ENCODE measurements around the gene EDN2. TPM values are rescaled to one million over a fixed set of nuclear protein-coding genes. Genes with fewer than 3 reads are reported as not detected.

The EDN2 gene
- total RNA-seq, 1 donor from 2014 or later, result 9.3 TPM

DNA sequence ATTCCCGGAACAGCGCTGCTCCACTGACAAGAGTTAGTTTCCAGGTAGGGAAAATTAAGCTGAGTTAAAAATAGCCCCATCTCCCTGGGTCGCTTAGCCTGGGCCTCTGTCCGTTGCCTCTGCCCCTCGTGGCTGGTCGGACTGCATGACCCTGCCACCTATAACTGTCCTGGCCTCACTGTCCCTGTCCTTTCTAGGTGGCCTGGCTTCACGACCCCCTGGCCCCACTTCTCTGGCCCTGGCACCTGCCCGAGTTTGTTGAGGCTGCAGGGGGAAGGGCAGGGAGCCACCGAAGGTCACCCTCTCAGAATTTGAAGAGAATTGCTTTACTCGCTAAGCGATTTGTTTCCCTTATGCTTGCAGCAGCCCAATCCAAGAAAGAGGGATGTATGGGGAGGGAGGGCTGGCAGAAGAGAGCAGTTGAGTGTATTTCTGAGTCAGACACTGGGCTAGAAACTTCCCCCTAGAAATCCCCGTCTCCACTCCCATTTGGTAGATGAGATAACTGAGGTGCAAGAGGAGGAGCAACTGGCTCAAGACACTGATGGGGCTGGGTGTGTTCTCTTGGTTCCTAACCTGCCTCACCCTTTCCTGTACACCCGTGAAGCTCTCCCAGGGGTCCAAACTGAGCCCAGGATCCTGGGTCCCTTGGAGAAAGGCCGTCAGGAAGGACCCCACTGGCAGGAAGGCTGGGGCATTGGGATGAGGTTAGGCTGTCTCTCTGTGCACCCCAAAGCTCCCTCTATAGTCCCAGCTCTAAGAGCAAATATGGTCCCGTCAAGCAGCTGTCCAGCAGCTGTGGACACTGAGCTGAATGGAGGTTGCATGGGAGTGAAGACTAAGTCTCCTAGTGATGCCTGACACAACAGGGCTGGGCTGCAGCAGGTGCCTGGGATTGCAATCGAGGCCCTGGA is 2.9 kb upstream of the EDN2 start:
- H3K27ac ChIP-seq, result no peak overlapping the region
- H3K27me3 ChIP-seq, result no peaks in the 10 kb centered on the region
- no peaks in the 10 kb centered on the region for H3K36me3 ChIP-seq
- DNase-seq (ENCODE audit: extremely low spot score in 2 of 2), result no peak
- H3K4me1 ChIP-seq, result peaks cover 19% of the 10 kb centered on the region
- intact Hi-C loops (cut with DNase I), result no loop called here
- H3K4me3 ChIP-seq, result no peak overlapping the region
- TF ChIP-seq, protein P1, sequence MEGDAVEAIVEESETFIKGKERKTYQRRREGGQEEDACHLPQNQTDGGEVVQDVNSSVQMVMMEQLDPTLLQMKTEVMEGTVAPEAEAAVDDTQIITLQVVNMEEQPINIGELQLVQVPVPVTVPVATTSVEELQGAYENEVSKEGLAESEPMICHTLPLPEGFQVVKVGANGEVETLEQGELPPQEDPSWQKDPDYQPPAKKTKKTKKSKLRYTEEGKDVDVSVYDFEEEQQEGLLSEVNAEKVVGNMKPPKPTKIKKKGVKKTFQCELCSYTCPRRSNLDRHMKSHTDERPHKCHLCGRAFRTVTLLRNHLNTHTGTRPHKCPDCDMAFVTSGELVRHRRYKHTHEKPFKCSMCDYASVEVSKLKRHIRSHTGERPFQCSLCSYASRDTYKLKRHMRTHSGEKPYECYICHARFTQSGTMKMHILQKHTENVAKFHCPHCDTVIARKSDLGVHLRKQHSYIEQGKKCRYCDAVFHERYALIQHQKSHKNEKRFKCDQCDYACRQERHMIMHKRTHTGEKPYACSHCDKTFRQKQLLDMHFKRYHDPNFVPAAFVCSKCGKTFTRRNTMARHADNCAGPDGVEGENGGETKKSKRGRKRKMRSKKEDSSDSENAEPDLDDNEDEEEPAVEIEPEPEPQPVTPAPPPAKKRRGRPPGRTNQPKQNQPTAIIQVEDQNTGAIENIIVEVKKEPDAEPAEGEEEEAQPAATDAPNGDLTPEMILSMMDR (IDR thresholded peaks at IDR 0.05), result no peak
- TF ChIP-seq POLR2A (IDR thresholded peaks at IDR 0.05) (no peak), POLR2AphosphoS5 (IDR thresholded peaks at IDR 0.05; ENCODE audit: insufficient read depth in 1 of 2, low read depth in 1 of 2) (no peak)
- no peaks in the 10 kb centered on the region for H3K9me3 ChIP-seq

DNA sequence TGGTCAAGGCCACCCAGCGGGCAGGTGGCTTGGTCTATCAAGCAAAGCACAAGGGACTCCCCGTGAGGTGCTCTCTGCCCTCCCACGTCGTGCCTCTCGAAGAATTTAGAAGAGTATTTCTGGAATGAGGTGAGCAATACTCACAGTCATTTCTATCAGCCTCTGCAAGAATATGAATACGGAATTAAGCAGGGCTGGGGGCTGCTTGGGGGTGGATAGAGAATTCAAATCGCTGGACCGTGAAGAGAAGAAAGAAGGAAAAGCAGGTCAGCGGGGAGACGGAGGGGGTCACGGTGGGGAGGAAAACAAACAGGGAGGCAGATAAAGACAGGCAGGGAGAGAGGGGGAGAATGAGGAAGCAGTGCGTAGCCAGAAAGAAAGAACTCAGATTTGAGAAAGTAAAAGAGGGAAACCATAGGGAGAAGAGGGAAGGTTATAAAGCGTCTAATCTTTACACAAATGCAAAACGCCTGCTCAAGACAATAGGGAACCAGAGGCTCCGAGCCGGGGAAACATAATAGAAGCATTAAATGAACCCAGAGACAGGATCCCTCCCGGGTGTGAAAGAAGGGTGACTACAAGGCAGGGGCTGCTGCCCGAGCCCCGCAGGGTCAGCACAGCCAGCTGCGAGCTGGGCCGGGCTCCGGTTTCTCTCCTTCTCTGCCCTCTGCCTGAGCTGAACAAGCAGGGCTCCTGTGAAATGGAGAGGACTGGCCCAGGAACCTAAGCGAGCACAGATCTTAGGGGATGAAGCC is 2.1 kb upstream of the EDN2 start:
- TF ChIP-seq POLR2A (IDR thresholded peaks at IDR 0.05) (no peak), POLR2AphosphoS5 (IDR thresholded peaks at IDR 0.05; ENCODE audit: insufficient read depth in 1 of 2, low read depth in 1 of 2) (no peak)
- TF ChIP-seq, protein P1 (IDR thresholded peaks at IDR 0.05), result no peak
- Histone ChIP-seq H3K27ac (no peak overlapping the region), H3K36me3 (no peaks in the 10 kb centered on the region), H3K4me3 (no peak overlapping the region), H3K4me1 (peaks cover 25% of the 10 kb centered on the region), H3K9me3 (no peaks in the 10 kb centered on the region), H3K27me3 (no peaks in the 10 kb centered on the region)
- DNase-seq (ENCODE audit: extremely low spot score in 2 of 2), result no peak
- intact Hi-C loops (cut with DNase I), result no loop called here

DNA sequence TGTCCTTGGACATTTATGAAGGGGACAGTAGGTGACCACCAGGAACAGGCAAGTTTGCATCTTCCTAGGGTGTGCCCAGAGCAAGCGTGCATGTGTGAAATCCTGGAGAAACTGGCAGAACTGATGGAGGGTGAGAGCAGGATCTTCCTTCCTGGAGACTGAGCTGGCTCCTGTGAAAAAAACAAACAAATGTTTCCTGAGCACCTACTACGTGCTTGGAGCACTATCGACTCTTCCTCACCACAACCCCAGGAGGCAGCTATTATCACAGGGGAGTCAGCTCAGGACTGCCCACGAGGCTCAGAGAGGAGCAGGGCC is 1.5 kb upstream of the EDN2 start:
- Histone ChIP-seq H3K27ac (no peak overlapping the region), H3K36me3 (no peaks in the 10 kb centered on the region), H3K4me1 (peaks cover 26% of the 10 kb centered on the region), H3K9me3 (no peaks in the 10 kb centered on the region), H3K27me3 (no peaks in the 10 kb centered on the region), H3K4me3 (no peak overlapping the region)
- TF ChIP-seq POLR2A (IDR thresholded peaks at IDR 0.05), result no peak
- TF ChIP-seq POLR2AphosphoS5 (IDR thresholded peaks at IDR 0.05; ENCODE audit: insufficient read depth in 1 of 2, low read depth in 1 of 2), result no peak
- TF ChIP-seq, protein P1 (IDR thresholded peaks at IDR 0.05), result no peak
- intact Hi-C loops (cut with DNase I), result no loop called here
- DNase-seq (ENCODE audit: extremely low spot score in 2 of 2), result no peak

DNA sequence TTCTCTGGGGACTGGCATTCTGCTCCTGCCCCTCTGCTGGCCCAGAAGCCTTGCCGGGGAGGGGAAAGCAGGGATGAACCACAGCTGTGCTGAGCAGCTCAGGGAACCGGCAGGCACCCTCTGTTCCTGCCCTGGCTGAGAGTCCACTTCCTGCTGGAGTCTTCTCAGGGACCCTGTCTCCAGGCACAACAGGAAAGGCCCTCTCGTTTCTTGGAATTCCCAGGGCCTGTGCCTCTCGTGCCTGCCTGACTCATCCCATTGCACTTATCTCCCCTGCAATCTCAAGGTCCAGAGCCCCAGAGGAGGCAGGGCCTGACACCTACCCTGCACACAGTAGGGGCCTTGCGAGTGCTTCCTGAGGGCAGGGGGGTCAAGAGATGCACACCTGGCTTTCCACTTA is 1.1 kb upstream of the EDN2 start:
- intact Hi-C loops (cut with DNase I), result no loop called here
- H3K9me3 ChIP-seq, result no peaks in the 10 kb centered on the region
- H3K4me1 ChIP-seq, result peaks cover 30% of the 10 kb centered on the region
- H3K36me3 ChIP-seq, result no peaks in the 10 kb centered on the region
- no peaks in the 10 kb centered on the region for H3K27me3 ChIP-seq
- TF ChIP-seq, protein P1 (IDR thresholded peaks at IDR 0.05), result no peak
- TF ChIP-seq POLR2A (IDR thresholded peaks at IDR 0.05) (no peak), POLR2AphosphoS5 (IDR thresholded peaks at IDR 0.05; ENCODE audit: insufficient read depth in 1 of 2, low read depth in 1 of 2) (no peak)
- no peak overlapping the region for H3K27ac ChIP-seq
- no peak for DNase-seq (ENCODE audit: extremely low spot score in 2 of 2)
- H3K4me3 ChIP-seq, result no peak overlapping the region
